NB4 (cell line): ENCODE results near the gene PTPRG.

Experiments
- MAX ChIP-seq: IDR thresholded peaks from 2 replicates; pipeline ENCODE4 v1.6.1; 2011; ENCODE audit warnings: low read depth, low read length
- TF ChIP-seq, protein P1 (sequence below): IDR thresholded peaks from one replicate; pipeline ENCODE4 v1.5.1; 2012; ENCODE audit warnings: low read depth, low read length

GRCh38 chr3:61828880-61829721, 267.7 kb downstream of the PTPRG start:
- TF ChIP-seq, protein P1, sequence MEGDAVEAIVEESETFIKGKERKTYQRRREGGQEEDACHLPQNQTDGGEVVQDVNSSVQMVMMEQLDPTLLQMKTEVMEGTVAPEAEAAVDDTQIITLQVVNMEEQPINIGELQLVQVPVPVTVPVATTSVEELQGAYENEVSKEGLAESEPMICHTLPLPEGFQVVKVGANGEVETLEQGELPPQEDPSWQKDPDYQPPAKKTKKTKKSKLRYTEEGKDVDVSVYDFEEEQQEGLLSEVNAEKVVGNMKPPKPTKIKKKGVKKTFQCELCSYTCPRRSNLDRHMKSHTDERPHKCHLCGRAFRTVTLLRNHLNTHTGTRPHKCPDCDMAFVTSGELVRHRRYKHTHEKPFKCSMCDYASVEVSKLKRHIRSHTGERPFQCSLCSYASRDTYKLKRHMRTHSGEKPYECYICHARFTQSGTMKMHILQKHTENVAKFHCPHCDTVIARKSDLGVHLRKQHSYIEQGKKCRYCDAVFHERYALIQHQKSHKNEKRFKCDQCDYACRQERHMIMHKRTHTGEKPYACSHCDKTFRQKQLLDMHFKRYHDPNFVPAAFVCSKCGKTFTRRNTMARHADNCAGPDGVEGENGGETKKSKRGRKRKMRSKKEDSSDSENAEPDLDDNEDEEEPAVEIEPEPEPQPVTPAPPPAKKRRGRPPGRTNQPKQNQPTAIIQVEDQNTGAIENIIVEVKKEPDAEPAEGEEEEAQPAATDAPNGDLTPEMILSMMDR = no peak
- no peak for TF ChIP-seq MAX
